Measurements from ENCODE around the gene PHC2.

PHC2 gene
- total RNA-seq, result 55.0 to 59.4 reads per million in 2 donors

DNA sequence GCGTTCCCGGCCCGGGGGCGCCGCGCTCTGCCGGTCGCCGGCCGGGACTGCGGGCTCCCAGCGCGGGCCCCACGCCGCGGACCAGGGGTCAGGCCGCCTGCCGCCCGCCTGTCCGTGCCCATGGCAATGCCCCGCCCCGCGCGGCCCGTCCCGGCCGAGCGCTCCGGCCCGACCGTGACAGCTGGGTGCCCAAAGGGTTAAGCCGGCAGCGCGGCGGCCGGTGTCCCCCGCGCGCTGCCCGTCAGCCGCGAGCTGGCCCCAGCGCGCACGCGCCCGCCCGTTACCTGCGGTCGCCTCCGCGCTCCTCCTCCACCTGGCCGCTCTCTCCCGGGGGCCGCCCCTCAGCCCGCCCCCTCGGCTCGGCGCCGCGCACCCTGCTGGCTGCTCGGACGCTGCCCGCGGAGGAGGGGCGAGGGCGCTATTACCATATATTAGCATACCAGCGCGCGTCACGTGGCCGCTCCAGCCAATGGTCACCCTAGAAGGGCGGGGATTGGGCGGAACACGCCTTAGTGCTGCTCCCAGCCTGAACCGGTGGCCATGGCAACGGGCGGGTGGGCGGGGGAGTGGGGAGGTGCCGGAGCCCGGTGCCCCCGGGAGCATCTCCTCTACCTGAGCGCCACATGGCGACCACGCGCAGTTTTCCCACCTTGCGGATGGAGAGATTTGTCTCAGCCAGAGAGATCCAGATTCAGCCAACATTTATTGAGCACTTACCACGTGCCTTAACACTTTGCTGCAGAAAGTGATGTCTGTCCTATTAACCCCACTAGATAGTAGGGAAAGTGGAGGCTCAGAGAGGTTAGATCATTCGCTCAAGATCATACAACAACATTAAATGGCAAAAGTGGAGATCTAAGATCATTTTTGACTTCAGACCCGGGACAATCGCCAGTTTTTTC is at the start of gene PHC2:
PHC2 (minus strand) TSS at position 404 of the 902 bp plus-strand sequence. CDS start 55,556 bp downstream, outside the sequence.
- peak; percentile 81 for DNase-seq

- DNase-seq, result no peak
Observed at GRCh38 chr1:33477451-33477850, 46.6 kb upstream of the PHC2 start.

GRCh38 chr1:33473900-33474299 is 43.0 kb upstream of the PHC2 start:
- DNase-seq, result no peak

DNA sequence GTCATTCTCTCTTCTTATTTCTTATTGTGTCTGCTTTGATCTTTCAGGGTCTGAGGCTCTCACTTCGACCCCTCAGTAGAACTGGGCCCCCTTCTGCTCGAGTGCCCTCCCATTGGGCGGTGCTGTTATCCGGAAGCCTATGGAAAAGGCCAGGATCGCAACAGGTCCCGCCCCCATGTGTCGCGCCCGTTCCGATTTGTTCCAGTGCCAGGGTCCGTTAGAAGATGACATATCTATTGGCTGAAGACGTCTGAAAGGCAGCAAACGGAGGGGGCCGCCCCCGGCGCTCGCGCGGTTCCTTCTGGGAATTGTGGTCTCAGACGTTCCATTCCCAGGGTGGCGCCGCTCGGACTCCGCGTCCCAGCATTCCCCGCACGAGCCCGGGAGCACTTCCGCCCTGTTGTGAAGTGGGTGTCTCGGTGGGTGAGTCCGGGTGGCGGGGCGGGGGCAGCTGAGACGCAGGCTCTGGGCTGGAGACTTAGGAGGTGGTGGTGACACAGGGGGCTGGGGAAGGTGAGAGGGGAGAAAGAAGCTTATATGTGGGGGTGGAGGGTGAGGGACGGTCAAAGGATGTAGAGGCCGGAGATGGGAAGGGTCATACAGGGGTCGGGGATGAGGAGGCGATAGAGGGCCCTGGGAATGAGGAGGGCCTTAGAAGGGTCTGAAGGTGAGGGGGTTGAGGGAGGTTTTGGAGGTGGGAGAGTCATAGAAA is 41.5 kb upstream of the PHC2 start, which contains the start of gene ZSCAN20:
ZSCAN20 (plus strand) TSS at position 377 of the 712 bp plus-strand sequence. CDS start 6,644 bp downstream, outside the sequence.
- peak; percentile 72 for DNase-seq

DNA sequence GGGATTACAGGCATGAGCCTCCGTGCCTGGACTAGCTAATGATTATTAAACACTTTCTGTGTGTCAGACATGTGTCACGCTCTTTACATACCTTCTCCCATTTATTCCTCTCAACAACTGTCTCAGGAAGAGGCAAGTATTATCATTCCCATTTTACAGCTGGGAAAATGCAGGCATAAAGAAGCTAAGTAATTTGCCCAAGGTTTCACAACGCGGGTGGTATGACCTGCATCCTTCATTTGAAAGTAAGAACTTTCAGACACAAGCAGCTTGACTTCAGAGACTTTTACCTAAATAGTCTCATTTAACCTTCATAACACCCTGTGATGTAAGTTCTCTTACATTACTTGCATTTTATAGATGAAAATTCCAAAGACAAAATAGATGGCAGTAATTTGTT is 40.5 kb upstream of the PHC2 start:
- DNase-seq, result no peak

DNA sequence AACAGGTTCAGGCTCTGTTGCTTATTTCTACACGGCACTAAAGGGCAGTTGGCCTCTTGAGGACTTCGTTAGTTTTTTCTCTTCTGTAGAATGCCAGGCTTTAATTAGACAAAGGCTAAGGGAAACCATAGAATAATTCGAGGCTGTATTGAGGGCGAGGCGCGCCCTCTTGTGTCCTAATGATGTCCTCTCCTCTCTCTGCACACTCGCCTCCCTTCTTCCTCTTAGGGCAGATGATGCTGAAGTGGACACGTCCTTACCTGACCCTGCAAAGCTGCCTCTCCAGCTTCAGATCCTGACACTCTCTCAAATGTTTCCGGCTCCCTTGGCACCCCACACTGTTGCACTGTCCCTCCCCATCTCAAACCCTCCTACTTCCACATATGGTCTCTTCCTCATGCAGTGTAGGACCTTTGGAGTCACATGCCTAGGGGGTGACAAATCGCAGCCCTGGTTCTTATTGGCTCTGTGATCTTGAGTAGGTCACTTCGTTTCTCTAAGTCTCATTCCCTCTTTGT is 39.7 kb upstream of the PHC2 start:
- no peak for DNase-seq

DNA sequence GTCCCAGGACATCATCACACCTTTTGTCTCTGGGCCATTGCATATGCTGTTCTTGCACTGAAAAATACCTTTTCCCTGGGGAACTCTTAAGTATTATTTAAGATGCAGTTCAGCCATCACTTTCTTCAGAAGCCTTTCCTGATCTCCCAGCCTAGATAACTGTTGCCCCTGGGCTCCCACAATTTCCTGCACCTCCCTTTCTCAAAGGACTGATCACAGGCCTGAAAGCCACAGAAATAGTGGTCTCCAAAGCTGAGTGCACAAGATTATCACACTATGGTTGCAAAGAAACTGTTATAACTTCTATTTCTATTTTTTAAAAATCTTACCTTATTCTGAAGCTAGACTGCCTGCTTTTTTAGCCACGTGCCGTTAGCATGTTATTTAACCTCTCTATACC is 38.8 kb upstream of the PHC2 start:
- no peak for DNase-seq

- no peak for DNase-seq
Observed at GRCh38 chr1:33468967-33469366, 38.1 kb upstream of the PHC2 start.

DNA sequence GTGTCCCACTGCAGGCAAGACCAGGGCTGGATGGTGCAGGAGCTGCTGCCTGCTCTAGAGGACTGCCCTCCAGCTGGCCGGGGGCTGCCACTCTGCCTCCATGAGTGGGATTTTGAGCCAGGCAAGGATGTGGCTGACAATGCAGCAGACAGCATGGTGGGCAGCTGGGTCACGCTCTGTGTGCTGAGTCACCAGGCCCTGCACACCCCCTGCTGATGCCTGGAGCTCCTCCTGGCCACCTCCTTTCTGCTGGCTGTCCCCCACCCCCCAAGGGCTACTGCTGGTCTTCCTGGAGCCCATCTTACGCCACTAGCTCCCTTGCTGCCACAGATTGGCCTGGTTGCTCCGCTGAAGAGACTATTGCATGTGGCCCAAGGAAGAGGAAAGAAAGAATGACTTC is 37.6 kb upstream of the PHC2 start:
- no peak for DNase-seq

DNA sequence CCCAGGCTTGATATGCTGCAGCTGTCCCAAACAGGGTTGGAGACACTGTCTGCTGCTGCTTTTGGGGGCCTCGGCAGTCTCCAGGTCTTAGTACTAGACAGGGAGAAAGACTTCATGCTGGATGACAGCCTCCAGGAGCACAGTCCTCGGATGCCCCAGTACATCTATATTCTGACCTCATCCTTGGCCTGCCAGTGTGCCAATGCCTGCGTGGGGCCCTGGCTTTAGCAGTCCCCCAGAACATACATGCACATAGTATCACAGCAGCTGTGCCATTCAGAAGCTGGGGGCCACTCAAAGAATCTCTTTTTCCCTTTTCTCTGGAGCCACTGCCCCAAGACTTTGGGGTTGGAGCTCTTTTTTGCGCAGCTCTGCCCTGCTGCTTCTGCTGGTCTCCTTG is 37.1 kb upstream of the PHC2 start:
- DNase-seq, result no peak

DNA sequence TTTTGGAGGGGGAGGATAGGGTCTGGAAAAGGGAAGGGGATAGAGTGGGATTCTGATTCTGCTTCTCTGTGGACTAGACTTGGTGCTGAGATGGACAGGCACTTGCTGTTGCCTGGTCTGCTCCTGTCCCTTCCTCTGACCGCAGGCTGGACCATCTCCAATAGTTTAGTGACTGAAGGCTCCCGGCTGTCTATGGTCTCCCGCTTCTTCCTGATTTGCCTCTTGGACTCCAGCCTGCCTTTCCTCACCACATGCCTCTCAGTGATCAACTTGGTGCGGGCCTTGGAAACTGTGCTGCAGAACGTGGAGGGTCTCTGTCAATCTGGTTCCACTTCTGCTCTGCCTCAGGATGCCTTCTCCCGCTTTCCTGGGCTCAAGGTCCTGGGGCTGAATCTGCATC is 35.3 kb upstream of the PHC2 start:
- no peak for DNase-seq

- no peak for DNase-seq
Observed at GRCh38 chr1:33465316-33465715, 34.4 kb upstream of the PHC2 start.

- DNase-seq, result no peak
Observed at GRCh38 chr1:33464552-33464951, 33.7 kb upstream of the PHC2 start.

GRCh38 chr1:33462405-33463164 is 31.7 kb upstream of the PHC2 start:
- DNase-seq, result no peak

DNA sequence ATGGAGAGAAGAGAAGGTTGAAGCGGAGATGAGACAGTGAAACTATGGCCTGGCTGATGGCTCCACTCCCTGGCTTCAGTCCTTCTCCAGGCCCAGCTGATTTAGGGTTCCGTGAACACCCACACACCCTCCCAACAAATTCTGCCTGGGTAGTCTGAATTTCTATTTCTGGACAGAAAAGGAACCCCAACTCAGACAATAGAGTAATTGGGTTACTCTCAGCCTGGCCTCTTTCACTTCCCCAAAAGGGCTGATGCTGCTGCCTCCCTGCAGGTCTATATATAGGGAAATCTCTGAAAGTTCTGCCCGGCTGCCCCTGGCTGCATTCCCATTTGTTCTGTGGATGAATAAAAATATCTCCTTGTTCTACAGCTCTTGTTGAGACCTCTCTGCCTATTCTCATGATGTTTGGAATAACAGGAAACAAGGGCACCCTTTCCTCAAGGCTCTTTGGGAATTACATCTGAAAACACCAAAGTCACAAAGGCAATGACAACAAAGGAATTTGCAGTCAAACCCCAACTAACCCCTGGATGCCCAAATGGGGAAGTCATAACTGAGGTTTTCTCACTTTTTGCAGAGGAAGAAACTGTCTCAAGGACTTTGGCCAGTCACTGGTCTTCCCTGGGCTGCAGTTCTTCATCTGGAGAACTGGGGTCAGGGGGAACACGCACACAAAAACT is 30.2 kb upstream of the PHC2 start:
- DNase-seq, result no peak

- no peak for DNase-seq
Observed at GRCh38 chr1:33460144-33460543, 29.2 kb upstream of the PHC2 start.

GRCh38 chr1:33459691-33460090 is 28.8 kb upstream of the PHC2 start:
- no peak for DNase-seq

DNA sequence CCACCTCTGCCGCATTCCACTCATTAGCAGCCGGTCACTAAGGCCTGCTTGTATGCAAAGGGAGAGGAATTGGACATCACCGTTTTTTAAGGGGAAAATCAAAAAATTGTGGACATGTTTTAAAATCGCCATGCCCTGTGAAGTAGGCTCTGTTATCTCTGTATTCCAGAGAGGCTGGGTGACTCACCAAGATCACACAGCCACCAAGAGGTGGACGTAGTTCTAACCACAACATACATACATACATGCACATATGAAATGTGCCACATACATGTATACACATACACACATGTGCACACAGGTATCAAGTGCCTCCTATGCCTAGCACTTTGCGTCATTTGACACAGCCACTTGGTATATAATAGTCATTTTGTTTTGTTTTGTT is 25.6 kb upstream of the PHC2 start:
- no peak for DNase-seq

GRCh38 chr1:33455539-33456501 is 24.9 kb upstream of the PHC2 start:
- no peak for DNase-seq

DNA sequence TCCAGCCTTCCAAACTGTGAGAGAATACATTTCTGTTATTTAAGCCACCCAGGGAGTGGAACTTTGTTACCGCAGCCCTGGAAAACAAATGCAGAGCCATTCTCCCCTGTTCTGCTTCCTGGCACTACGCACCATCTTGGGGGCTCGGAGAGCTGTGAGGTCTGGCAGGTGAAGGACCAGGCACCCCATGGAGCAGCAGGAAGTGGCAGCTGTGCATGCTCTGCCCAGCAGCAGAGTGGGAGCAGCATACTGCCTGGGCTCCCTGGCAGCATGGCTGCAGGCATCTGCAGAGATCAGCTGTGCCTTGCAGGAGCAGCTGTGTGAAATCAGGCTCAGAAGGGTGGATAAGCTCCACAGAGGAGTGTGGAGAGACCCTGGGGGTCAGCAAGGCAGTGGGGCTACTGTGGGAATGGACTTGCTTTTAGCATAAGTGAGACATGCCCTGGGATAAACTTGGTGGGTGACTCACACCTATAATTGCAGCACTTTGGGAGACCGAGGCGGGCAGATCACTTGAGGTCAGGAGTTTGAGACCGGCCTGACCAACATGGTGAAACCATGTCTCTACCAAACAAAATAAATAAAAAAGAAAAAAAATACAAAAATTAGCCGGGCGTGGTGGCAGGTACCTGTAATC is 23.9 kb upstream of the PHC2 start:
- DNase-seq, result no peak

GRCh38 chr1:33446590-33446989 is 15.7 kb upstream of the PHC2 start:
- no peak for DNase-seq

Measured in activated gamma-delta T cell (primary cell).